GM23338 (cell line): ENCODE measurements around the gene SCN2B. TPM values are rescaled to one million over a fixed set of nuclear protein-coding genes. Genes with fewer than 3 reads are reported as not detected.

Experiments used
- ATAC-seq: fragments of 200-7000 bp; cut with Tn5 transposase; 3 replicates; pipeline ENCODE4 v1.9.1; 2020
- DNase-seq: peaks from one replicate; pipeline ENCODE4 v3.0.0-alpha.2; 2015; ENCODE audit warnings: low spot score
- H2AFZ ChIP-seq: fragments of 200-600 bp; sonication (generic); 2 replicates; pipeline ENCODE4 v1.8.0; 2016; ENCODE audit warnings: antibody characterized with exemption, mild to moderate bottlenecking, moderate library complexity
- H3F3A ChIP-seq: fragments of 200-600 bp; sonication (generic); replicated peaks from 2 replicates; pipeline ENCODE4 v1.8.0; 2017; ENCODE audit warnings: antibody characterized with exemption, mixed run types, low read depth
- H3K27ac ChIP-seq: fragments of 200-600 bp; sonication (generic); 2 replicates; pipeline ENCODE4 v1.6.1; 2016; ENCODE audit warnings: low read depth
- H3K27me3 ChIP-seq: fragments of 200-600 bp; sonication (generic); 2 replicates; pipeline ENCODE4 v1.8.0; 2016; ENCODE audit warnings: mild to moderate bottlenecking, mixed run types, moderate library complexity; ENCODE audit not compliant: insufficient read depth
- H3K36me3 ChIP-seq: fragments of 200-600 bp; sonication (generic); 2 replicates; pipeline ENCODE4 v1.8.0; 2016; ENCODE audit warnings: mild to moderate bottlenecking; ENCODE audit not compliant: insufficient read depth
- H3K4me1 ChIP-seq: fragments of 200-600 bp; sonication (generic); 2 replicates; pipeline ENCODE4 v1.8.0; 2016; ENCODE audit warnings: mild to moderate bottlenecking, moderate library complexity; ENCODE audit not compliant: insufficient read depth
- H3K4me2 ChIP-seq: fragments of 200-600 bp; sonication (generic); 2 replicates; pipeline ENCODE4 v1.7.1; 2017; ENCODE audit warnings: mixed run types
- H3K4me3 ChIP-seq: fragments of 200-600 bp; sonication (generic); 2 replicates; pipeline ENCODE4 v1.6.1; 2016; ENCODE audit warnings: mixed run types
- H3K79me2 ChIP-seq: fragments of 200-600 bp; sonication (generic); replicated peaks from 2 replicates; pipeline ENCODE4 v1.8.0; 2017; ENCODE audit warnings: mild to moderate bottlenecking; ENCODE audit not compliant: insufficient read depth
- H3K9me2 ChIP-seq: fragments of 200-600 bp; sonication (generic); 2 replicates; pipeline ENCODE4 v1.8.0; 2017; ENCODE audit not compliant: insufficient read depth
- H4K20me1 ChIP-seq: fragments of 200-600 bp; sonication (generic); replicated peaks from 2 replicates; pipeline ENCODE4 v1.8.0; 2017; ENCODE audit warnings: mild to moderate bottlenecking; ENCODE audit not compliant: insufficient read depth
- H3K27ac Mint-ChIP-seq: 2 replicates; pipeline ENCODE4 v1.8.0; 2020; ENCODE audit warnings: inconsistent platforms, mild to moderate bottlenecking, moderate library complexity, mixed read lengths
- H3K27me3 Mint-ChIP-seq: 3 replicates; pipeline ENCODE4 v1.8.0; 2022; ENCODE audit warnings: low read depth, mild to moderate bottlenecking, moderate library complexity, mixed read lengths, inconsistent platforms; ENCODE audit not compliant: insufficient read depth, poor library complexity
- H3K36me3 Mint-ChIP-seq: 3 replicates; pipeline ENCODE4 v1.8.0; 2021; ENCODE audit warnings: low read depth, mild to moderate bottlenecking, inconsistent platforms, moderate library complexity, mixed read lengths
- H3K4me1 Mint-ChIP-seq: 3 replicates; pipeline ENCODE4 v1.8.0; 2020; ENCODE audit warnings: mild to moderate bottlenecking, inconsistent platforms, mixed read lengths
- H3K4me3 Mint-ChIP-seq: 3 replicates; pipeline ENCODE4 v1.8.0; 2021; ENCODE audit warnings: moderate library complexity, mild to moderate bottlenecking, inconsistent platforms, mixed read lengths
- H3K9me3 Mint-ChIP-seq: 3 replicates; pipeline ENCODE4 v1.8.0; 2020; ENCODE audit warnings: moderate library complexity, mild to moderate bottlenecking, inconsistent platforms, mixed read lengths
- CTCF ChIP-seq, 2 experiments: fragments of 200-600 bp in 1 of 2; sonication (generic) in 1 of 2; conservative IDR thresholded peaks; 2 replicates each; pipeline versions ENCODE4 v1.5.1 to v1.6.1; 2016 to 2017; ENCODE audit warnings: antibody characterized with exemption in 2 of 2, low read depth in 2 of 2, mild to moderate bottlenecking in 2 of 2, moderate library complexity in 1 of 2
- ZNF462 ChIP-seq: fragments of 250-450 bp; sonication (Bioruptor Pico); IDR thresholded peaks from 2 replicates; pipeline ENCODE4 v1.5.0; 2020; ENCODE audit warnings: mild to moderate bottlenecking, moderate library complexity
- polyA plus RNA-seq: library from polyadenylated mRNA; unstranded; fragments of >200 nt; fragmentation: Nextera tagmentation; extraction: Ambion mirVana; gene quantifications from 2 replicates; pipeline ENCODE4 v1.2.1, GENCODE V29; 2016
- total RNA-seq: library from RNA; depleted of rRNA; stranded (reverse); fragments of >200 nt; shearing (Covaris generic); gene quantifications from 2 replicates; pipeline ENCODE4 v1.2.3, GENCODE V29; 2014

Gene SCN2B
- total and polyA plus RNA-seq, 2 experiments from 2014 or later = 0.03 TPM; not detected in 1

- peaks cover 45% of the 10 kb centered on the region for H3K4me1 ChIP-seq
Measured at GRCh38 chr11:118149493-118149892, 26.9 kb downstream of the SCN2B start.

More at GRCh38 chr11:118149493-118149892, 26.9 kb downstream of the SCN2B start:
- Mint-ChIP-seq H3K4me1 (peaks cover 49% of the 10 kb centered on the region), H3K9me3 (no peaks in the 10 kb centered on the region), H3K27me3 (peaks cover 59% of the 10 kb centered on the region), H3K4me3 (no peak overlapping the region; the same call in 2 of the 3 replicates), H3K36me3 (no peaks in the 10 kb centered on the region), H3K27ac (no peak overlapping the region)
- no peak overlapping the region for H3K4me2 ChIP-seq
- no peak overlapping the region for H3K27ac ChIP-seq
- 0 out of 2 replicates have a peak, but pooled peaks cover 3% of the 10 kb centered on the region for H4K20me1 ChIP-seq
- TF ChIP-seq ZNF462 (CRISPR knock-in tag) = no peak
- 0 out of 4 replicates have a peak, but pooled peaks of 1 of the 2 experiments have one; percentile 4 for TF ChIP-seq CTCF (conservative IDR thresholded peaks at IDR 0.05; ENCODE audit: low read depth in 2 of 2)
- DNase-seq (no peak), ATAC-seq (no peak)
- H3F3A ChIP-seq = no peaks in the 10 kb centered on the region
- no peaks in the 10 kb centered on the region for H3K36me3 ChIP-seq
- H3K4me3 ChIP-seq = no peak overlapping the region
- no peak overlapping the region for H2AFZ ChIP-seq
- no peaks in the 10 kb centered on the region for H3K9me2 ChIP-seq
- peaks cover 89% of the 10 kb centered on the region for H3K27me3 ChIP-seq
- no peaks in the 10 kb centered on the region for H3K79me2 ChIP-seq
